NCI-H1694 treated with DMSO at 0.1 percent for 48 hours (cell line): ENCODE results near the gene UBL4B.

Experiments used
- DNase-seq: peaks from one replicate; lab custom pipeline; 2025; lab: John Stamatoyannopoulos, UW

Gene UBL4B

GRCh38 chr1:110155878-110156522 is 43.8 kb downstream of the UBL4B start:
- DNase-seq: no peak

- no peak for DNase-seq
Measured at GRCh38 chr1:110158261-110158660, 46.0 kb downstream of the UBL4B start.

DNA sequence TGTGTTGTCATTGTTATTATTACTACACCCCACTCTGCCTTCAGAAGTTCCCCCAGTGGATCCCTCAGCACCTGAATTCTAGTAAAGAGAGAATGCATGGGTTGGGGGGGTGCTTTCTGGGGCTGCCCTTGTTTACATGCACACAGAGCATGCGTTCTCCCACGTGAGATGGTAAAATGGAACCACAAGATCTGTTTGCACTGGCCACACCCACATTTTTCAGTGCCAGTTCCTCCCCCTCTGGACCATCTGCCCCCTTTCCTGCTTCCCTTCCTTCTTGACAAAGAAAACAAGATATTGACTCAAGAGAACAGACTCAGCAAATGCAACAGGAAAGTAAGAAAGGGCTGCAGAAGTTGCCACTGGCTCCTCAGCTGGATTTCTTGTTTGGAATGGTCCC is 46.9 kb downstream of the UBL4B start:
- no peak for DNase-seq

DNA sequence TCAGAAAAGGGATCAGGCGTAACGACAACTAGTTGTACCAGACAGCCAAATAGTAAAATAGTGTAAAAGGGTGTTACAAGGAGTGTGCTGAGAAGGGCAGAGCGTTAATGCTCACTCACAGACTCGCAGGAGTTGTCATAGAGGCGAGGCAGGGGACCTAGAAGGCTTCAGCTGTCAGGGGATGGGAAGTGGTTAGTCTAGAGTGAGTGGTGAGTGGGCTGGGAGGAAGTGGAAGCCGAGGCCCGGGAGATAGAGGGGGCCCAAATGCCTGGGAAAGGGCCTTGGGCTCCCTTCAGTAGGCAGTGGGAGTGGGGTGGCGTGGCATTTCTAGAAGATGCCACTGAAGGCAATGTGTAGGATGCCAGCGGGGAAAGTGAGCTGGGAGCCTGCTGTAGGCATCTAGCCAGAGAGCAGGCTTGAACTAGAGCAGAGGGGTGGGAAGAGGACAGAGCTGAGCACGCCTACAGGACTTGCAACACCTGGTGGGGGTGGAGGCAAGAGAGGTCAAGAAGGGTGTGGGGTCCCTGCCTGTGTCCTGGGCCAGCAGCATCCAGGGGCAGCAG is 48.4 kb downstream of the UBL4B start:
- DNase-seq: no peak

- no peak for DNase-seq
Measured at GRCh38 chr1:110161165-110161564, 48.9 kb downstream of the UBL4B start.

DNA sequence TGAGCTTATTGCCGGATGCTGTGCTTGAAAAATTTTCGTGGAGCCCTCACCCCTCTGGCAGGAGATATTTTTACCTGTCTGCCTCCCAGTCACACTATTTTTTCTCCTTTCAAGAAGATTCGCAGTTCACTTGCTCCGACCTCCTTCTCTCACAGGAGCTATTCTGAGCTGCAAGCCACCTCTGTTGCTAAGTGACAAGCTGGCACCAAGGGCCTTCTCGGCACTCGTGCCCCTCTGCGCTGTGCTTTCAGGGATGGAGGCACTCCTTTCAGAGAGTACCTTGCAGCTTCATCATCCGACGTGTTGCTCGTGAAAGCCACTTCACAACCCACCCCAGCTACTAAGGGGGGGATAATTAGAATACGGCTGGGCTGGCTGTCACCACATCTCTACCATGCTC is 49.6 kb downstream of the UBL4B start:
- DNase-seq: no peak
